H1 (cell line): Measurements from ENCODE around the gene ZNF672.
"Not testable (repeated sequence)": the region's sequence is repeated elsewhere in the genome, so short reads cannot be mapped to it uniquely, and the experiment has no call there.

ENCODE experiments used
- RAD21 ChIP-seq, 2 experiments: IDR thresholded peaks in 1 of 2; conservative IDR thresholded peaks in 1 of 2; 2 replicates each; pipeline ENCODE4 v1.6.1; 2011; ENCODE audit warnings: low read depth in 2 of 2, low read length in 2 of 2, improper control_type of control experiment in 1 of 2, inconsistent platforms in 1 of 2, mild to moderate bottlenecking in 1 of 2, moderate library complexity in 1 of 2
- TF ChIP-seq, protein P1 (sequence below), 3 experiments: IDR thresholded peaks; 1 replicate in 2 of 3; 2 replicates in 1 of 3; pipeline versions ENCODE4 v1.5.1 to v1.6.1; 2011; ENCODE audit warnings: low read length in 3 of 3, mild to moderate bottlenecking in 3 of 3, inconsistent platforms in 2 of 3, low read depth in 1 of 3, moderate library complexity in 1 of 3; ENCODE audit not compliant: insufficient read depth in 1 of 3; ENCODE audit errors: control extremely low read depth in 1 of 3

GRCh38 chr1:248830718-248831017 lies 7.4 kb upstream of the ZNF672 start:
- TF ChIP-seq RAD21 (IDR thresholded peaks at IDR 0.05 in 1 of 2, conservative IDR thresholded peaks at IDR 0.05 in 1 of 2; ENCODE audit: low read depth in 2 of 2, low read length in 2 of 2): not testable (repeated sequence)
- TF ChIP-seq, protein P1, sequence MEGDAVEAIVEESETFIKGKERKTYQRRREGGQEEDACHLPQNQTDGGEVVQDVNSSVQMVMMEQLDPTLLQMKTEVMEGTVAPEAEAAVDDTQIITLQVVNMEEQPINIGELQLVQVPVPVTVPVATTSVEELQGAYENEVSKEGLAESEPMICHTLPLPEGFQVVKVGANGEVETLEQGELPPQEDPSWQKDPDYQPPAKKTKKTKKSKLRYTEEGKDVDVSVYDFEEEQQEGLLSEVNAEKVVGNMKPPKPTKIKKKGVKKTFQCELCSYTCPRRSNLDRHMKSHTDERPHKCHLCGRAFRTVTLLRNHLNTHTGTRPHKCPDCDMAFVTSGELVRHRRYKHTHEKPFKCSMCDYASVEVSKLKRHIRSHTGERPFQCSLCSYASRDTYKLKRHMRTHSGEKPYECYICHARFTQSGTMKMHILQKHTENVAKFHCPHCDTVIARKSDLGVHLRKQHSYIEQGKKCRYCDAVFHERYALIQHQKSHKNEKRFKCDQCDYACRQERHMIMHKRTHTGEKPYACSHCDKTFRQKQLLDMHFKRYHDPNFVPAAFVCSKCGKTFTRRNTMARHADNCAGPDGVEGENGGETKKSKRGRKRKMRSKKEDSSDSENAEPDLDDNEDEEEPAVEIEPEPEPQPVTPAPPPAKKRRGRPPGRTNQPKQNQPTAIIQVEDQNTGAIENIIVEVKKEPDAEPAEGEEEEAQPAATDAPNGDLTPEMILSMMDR (IDR thresholded peaks at IDR 0.05; ENCODE audit: control extremely low read depth in 1 of 3, insufficient read depth in 1 of 3, low read depth in 1 of 3, low read length in 3 of 3): not testable (repeated sequence)
